HepG2 (cell line): ENCODE results near the gene ACAP1.

Experiments used
- CTCF ChIP-seq: sonication (generic); formaldehyde crosslinking; IDR thresholded peaks from 2 replicates; pipeline ENCODE4 v1.5.0; 2020; ENCODE audit warnings: mild to moderate bottlenecking, missing genetic modification reagents, moderate library complexity
- POLR2AphosphoS5 ChIP-seq: IDR thresholded peaks from 2 replicates; pipeline ENCODE4 v1.6.1; 2012; ENCODE audit warnings: low read depth, low read length
- SIN3A ChIP-seq: IDR thresholded peaks from 2 replicates; pipeline ENCODE4 v1.6.1; 2011; ENCODE audit warnings: low read depth, mild to moderate bottlenecking, control low read depth, low read length, borderline replicate concordance
- YY1 ChIP-seq: IDR thresholded peaks from 2 replicates; pipeline ENCODE4 v1.6.1; 2011; ENCODE audit warnings: low read length, low read depth, moderate library complexity, mild to moderate bottlenecking; ENCODE audit not compliant: insufficient read depth, insufficient replicate concordance
- ZKSCAN1 ChIP-seq: fragments of 150-350 bp; IDR thresholded peaks from 2 replicates; pipeline ENCODE4 v1.6.1; 2014; ENCODE audit warnings: low read length
- ZNF33A ChIP-seq: sonication (generic); formaldehyde crosslinking; IDR thresholded peaks from 2 replicates; pipeline ENCODE4 v1.5.1; 2020; ENCODE audit warnings: missing genetic modification reagents, mild to moderate bottlenecking, moderate library complexity, borderline replicate concordance
- TF ChIP-seq, protein P1 (sequence below): sonication (generic); formaldehyde crosslinking; IDR thresholded peaks from 2 replicates; pipeline ENCODE4 v1.4.0; 2020; ENCODE audit warnings: missing genetic modification reagents

- TF ChIP-seq, protein P1, sequence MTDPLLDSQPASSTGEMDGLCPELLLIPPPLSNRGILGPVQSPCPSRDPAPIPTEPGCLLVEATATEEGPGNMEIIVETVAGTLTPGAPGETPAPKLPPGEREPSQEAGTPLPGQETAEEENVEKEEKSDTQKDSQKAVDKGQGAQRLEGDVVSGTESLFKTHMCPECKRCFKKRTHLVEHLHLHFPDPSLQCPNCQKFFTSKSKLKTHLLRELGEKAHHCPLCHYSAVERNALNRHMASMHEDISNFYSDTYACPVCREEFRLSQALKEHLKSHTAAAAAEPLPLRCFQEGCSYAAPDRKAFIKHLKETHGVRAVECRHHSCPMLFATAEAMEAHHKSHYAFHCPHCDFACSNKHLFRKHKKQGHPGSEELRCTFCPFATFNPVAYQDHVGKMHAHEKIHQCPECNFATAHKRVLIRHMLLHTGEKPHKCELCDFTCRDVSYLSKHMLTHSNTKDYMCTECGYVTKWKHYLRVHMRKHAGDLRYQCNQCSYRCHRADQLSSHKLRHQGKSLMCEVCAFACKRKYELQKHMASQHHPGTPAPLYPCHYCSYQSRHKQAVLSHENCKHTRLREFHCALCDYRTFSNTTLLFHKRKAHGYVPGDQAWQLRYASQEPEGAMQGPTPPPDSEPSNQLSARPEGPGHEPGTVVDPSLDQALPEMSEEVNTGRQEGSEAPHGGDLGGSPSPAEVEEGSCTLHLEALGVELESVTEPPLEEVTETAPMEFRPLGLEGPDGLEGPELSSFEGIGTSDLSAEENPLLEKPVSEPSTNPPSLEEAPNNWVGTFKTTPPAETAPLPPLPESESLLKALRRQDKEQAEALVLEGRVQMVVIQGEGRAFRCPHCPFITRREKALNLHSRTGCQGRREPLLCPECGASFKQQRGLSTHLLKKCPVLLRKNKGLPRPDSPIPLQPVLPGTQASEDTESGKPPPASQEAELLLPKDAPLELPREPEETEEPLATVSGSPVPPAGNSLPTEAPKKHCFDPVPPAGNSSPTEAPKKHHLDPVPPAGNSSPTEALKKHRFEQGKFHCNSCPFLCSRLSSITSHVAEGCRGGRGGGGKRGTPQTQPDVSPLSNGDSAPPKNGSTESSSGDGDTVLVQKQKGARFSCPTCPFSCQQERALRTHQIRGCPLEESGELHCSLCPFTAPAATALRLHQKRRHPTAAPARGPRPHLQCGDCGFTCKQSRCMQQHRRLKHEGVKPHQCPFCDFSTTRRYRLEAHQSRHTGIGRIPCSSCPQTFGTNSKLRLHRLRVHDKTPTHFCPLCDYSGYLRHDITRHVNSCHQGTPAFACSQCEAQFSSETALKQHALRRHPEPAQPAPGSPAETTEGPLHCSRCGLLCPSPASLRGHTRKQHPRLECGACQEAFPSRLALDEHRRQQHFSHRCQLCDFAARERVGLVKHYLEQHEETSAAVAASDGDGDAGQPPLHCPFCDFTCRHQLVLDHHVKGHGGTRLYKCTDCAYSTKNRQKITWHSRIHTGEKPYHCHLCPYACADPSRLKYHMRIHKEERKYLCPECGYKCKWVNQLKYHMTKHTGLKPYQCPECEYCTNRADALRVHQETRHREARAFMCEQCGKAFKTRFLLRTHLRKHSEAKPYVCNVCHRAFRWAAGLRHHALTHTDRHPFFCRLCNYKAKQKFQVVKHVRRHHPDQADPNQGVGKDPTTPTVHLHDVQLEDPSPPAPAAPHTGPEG = no peak
- TF ChIP-seq ZKSCAN1 (no peak), CTCF (CRISPR knock-in tag) (no peak), YY1 (no peak), ZNF33A (CRISPR knock-in tag) (no peak), SIN3A (no peak), POLR2AphosphoS5 (no peak)
Measured at GRCh38 chr17:7289256-7290032, 46.9 kb upstream of the ACAP1 start.
